GM12891 (cell line): ENCODE results near the gene DMD.

Experiments
- POLR2A ChIP-seq: IDR thresholded peaks from 2 replicates; pipeline ENCODE4 v1.6.1; 2011; ENCODE audit warnings: low read depth, low read length, control low read depth
- POLR2AphosphoS5 ChIP-seq: IDR thresholded peaks from 2 replicates; pipeline ENCODE4 v1.6.1; 2011; ENCODE audit warnings: low read depth, low read length, control low read depth
- SPI1 ChIP-seq: IDR thresholded peaks from 2 replicates; pipeline ENCODE4 v1.6.1; 2011; ENCODE audit warnings: low read depth, low read length, control low read depth

- TF ChIP-seq POLR2AphosphoS5 (no peak), POLR2A (no peak), SPI1 (no peak)
Measured at GRCh38 chrX:32276153-32276552, 935.2 kb downstream of the DMD start.
